Measurements from ENCODE around the gene RPTOR.

The RPTOR gene

GRCh38 chr17:80964859-80965580 lies 420.4 kb downstream of the RPTOR start:
- peak overlapping the region; percentile 19; the same call in 1 of the 2 replicates for H3K27ac ChIP-seq
- ChIA-PET CTCF (no interaction called here), POLR2A (ENCODE audit: low non-redundant PET) (no interaction called here)
- TF ChIP-seq CTCF (conservative IDR thresholded peaks at IDR 0.05; ENCODE audit: low read depth), result no peak
- no peak for DNase-seq (ENCODE audit: low spot score)

GRCh38 chr17:80965606-80966005 lies 421.0 kb downstream of the RPTOR start:
- CTCF ChIA-PET, result no interaction called here
- no peak for TF ChIP-seq CTCF (conservative IDR thresholded peaks at IDR 0.05; ENCODE audit: low read depth)
- H3K27ac ChIP-seq, result peak overlapping the region; percentile 19; the same call in 1 of the 2 replicates
- POLR2A ChIA-PET (ENCODE audit: low non-redundant PET), result no interaction called here
- DNase-seq (ENCODE audit: low spot score), result no peak

- DNase-seq (ENCODE audit: low spot score), result no peak
- TF ChIP-seq CTCF (conservative IDR thresholded peaks at IDR 0.05; ENCODE audit: low read depth), result no peak
- ChIA-PET POLR2A (ENCODE audit: low non-redundant PET) (no interaction called here), CTCF (no interaction called here)
- peak overlapping the region; percentile 36 for H3K27ac ChIP-seq
Observed at GRCh38 chr17:80967404-80967872, 422.8 kb downstream of the RPTOR start.

- peak overlapping the region; percentile 36 for H3K27ac ChIP-seq
- no peak for TF ChIP-seq CTCF (conservative IDR thresholded peaks at IDR 0.05; ENCODE audit: low read depth)
- POLR2A ChIA-PET (ENCODE audit: low non-redundant PET), result no interaction called here
- CTCF ChIA-PET, result no interaction called here
- no peak for DNase-seq (ENCODE audit: low spot score)
Observed at GRCh38 chr17:80968602-80969029, 424.0 kb downstream of the RPTOR start.

- no peak for TF ChIP-seq CTCF (conservative IDR thresholded peaks at IDR 0.05; ENCODE audit: low read depth)
- CTCF ChIA-PET, result interaction anchor here (0.5 to 0.6 kb wide), 3 partner anchors 271 to 491 kb away, joined by 3 read pairs; no protein-coding TSS in a partner anchor
- DNase-seq (ENCODE audit: low spot score), result no peak
- H3K27ac ChIP-seq, result peak overlapping the region; percentile 36
- POLR2A ChIA-PET (ENCODE audit: low non-redundant PET), result no interaction called here
Observed at GRCh38 chr17:80969030-80969673, 424.5 kb downstream of the RPTOR start.

- CTCF ChIA-PET, result interaction anchor here (0.5 to 0.6 kb wide), 3 partner anchors 271 to 492 kb away, joined by 3 read pairs; no protein-coding TSS in a partner anchor
- no peak for DNase-seq (ENCODE audit: low spot score)
- POLR2A ChIA-PET (ENCODE audit: low non-redundant PET), result no interaction called here
- no peak overlapping the region for H3K27ac ChIP-seq
- no peak for TF ChIP-seq CTCF (conservative IDR thresholded peaks at IDR 0.05; ENCODE audit: low read depth)
Observed at GRCh38 chr17:80969674-80970043, 425.0 kb downstream of the RPTOR start.

Data from RWPE1 (cell line).